K562 treated with DMSO at 1 percent for 48 hours (cell line): ENCODE results near the gene RASL10A. TPM values are rescaled to one million over a fixed set of nuclear protein-coding genes. Genes with fewer than 3 reads are reported as not detected.

ENCODE experiments used
- total RNA-seq: library from RNA; unstranded; fragments of 300-600 nt; gene quantifications from 2 replicates; pipeline ENCODE4 v1.2.3, GENCODE V29; 2022; ENCODE audit warnings: low replicate concordance; ENCODE audit errors: extremely low read depth

Gene RASL10A
- not detected in 2 replicates for total RNA-seq

GRCh38 chr22:29315286-29316140 lies at the start of gene RASL10A:
TSS of gene RASL10A (minus strand) at chr22:29315697. CDS start at chr22:29315246, 451 bp downstream.

GRCh38 chr22:29306175-29306834 lies 9.2 kb downstream of the RASL10A start, which contains the start of gene GAS2L1:
TSS of gene GAS2L1 (plus strand) at chr22:29306650. CDS start at chr22:29308106, 1,456 bp downstream.

GRCh38 chr22:29267858-29268510 lies 47.5 kb downstream of the RASL10A start, which contains the start of the genes EWSR1 and RHBDD3:
TSS of gene EWSR1 (plus strand) at chr22:29268268. CDS start at chr22:29268337, 69 bp downstream.
TSS of gene RHBDD3 (minus strand) at chr22:29267981. CDS start at chr22:29265626, 2,355 bp downstream.

Other genes starting within 250 kb of the RASL10A start
- gene KREMEN1, start 242.7 kb downstream of the RASL10A start, total RNA-seq: not detected in 2 replicates
- not detected in 2 replicates for gene EMID1, start 109.8 kb downstream of the RASL10A start, total RNA-seq
- gene RHBDD3, start 47.7 kb downstream of the RASL10A start, total RNA-seq: not detected in 2 replicates
- gene EWSR1, start 47.4 kb downstream of the RASL10A start, total RNA-seq: 458 TPM in 1 of 2 replicates, not detected in the other
- gene GAS2L1, start 9.0 kb downstream of the RASL10A start, total RNA-seq: not detected in 2 replicates
- 155 TPM in 1 of 2 replicates, not detected in the other for gene AP1B1, start 72.9 kb upstream of the RASL10A start, total RNA-seq
- not detected in 2 replicates for gene RFPL1, start 122.9 kb upstream of the RASL10A start, total RNA-seq
- gene NEFH, start 164.5 kb upstream of the RASL10A start, total RNA-seq: not detected in 2 replicates
- not detected in 2 replicates for gene THOC5, start 238.1 kb upstream of the RASL10A start, total RNA-seq